Prostate gland (tissue), 2 donors: ENCODE measurements around the gene ERAL1.

ENCODE experiments used
- CTCF ChIP-seq, 4 experiments: fragments of 200-600 bp in 2 of 4; fragments of 450-650 bp in 2 of 4; sonication (generic) in 2 of 4; IDR thresholded peaks; 1 replicate in 3 of 4; 2 replicates in 1 of 4; pipeline ENCODE4 v1.5.1; 2016 to 2019; ENCODE audit warnings: antibody characterized with exemption in 4 of 4, mild to moderate bottlenecking in 2 of 4, moderate library complexity in 2 of 4
- POLR2A ChIP-seq: fragments of 450-650 bp; IDR thresholded peaks from one replicate; pipeline ENCODE4 v1.6.1; 2016; ENCODE audit warnings: antibody characterized with exemption, mild to moderate bottlenecking

GRCh38 chr17:28862561-28862960, 7.7 kb downstream of the ERAL1 start:
- no peak for TF ChIP-seq CTCF (IDR thresholded peaks at IDR 0.05)
- no peak for TF ChIP-seq POLR2A
